PC-9 (cell line): ENCODE results near the gene GUSB. TPM values are rescaled to one million over a fixed set of nuclear protein-coding genes. Genes with fewer than 3 reads are reported as not detected.
"Not testable (repeated sequence)": the region's sequence is repeated elsewhere in the genome, so short reads cannot be mapped to it uniquely, and the experiment has no call there.

Experiments used
- BruUV-seq: library from RNA; stranded (reverse); fragments of 400-500 nt; replicated peaks from 2 replicates; lab custom pipeline; 2021; lab: Mats Ljungman, UMichigan
- CTCF ChIA-PET: fragments of 300-600 bp; sonication (Branson Sonifier 250); formaldehyde crosslinking; loops from one replicate; lab custom pipeline; 2022; ENCODE audit warnings: antibody characterized with exemption; lab: Charles Lee
- POLR2A ChIA-PET: fragments of 300-600 bp; sonication (Branson Sonifier 250); formaldehyde crosslinking; loops from one replicate; lab custom pipeline; 2022; ENCODE audit warnings: antibody characterized with exemption; ENCODE audit not compliant: unreplicated experiment; lab: Charles Lee
- DNase-seq, 2 experiments: peaks; one replicate each; pipeline versions ENCODE4 v3.0.0 to v3.0.0-alpha.2; 2015 to 2022; ENCODE audit warnings: mixed read lengths in 1 of 2
- H2AFZ ChIP-seq: fragments of 200-600 bp; sonication (generic); 2 replicates; pipeline ENCODE4 v1.8.1; 2017; ENCODE audit warnings: antibody characterized with exemption
- H3F3A ChIP-seq: fragments of 200-600 bp; sonication (generic); 2 replicates; pipeline ENCODE4 v1.8.1; 2017; ENCODE audit warnings: antibody characterized with exemption, mild to moderate bottlenecking, low read depth; ENCODE audit not compliant: insufficient read depth
- H3K27ac ChIP-seq: fragments of 200-600 bp; sonication (generic); 2 replicates; pipeline ENCODE4 v1.6.1; 2016; ENCODE audit warnings: mixed run types
- H3K27me3 ChIP-seq: fragments of 200-600 bp; sonication (generic); 2 replicates; pipeline ENCODE4 v1.6.1; 2016; ENCODE audit warnings: low read depth, mixed run types; ENCODE audit not compliant: insufficient read depth
- H3K36me3 ChIP-seq: fragments of 200-600 bp; sonication (generic); 2 replicates; pipeline ENCODE4 v1.6.1; 2016; ENCODE audit warnings: low read depth, mixed run types
- H3K4me1 ChIP-seq: fragments of 200-600 bp; sonication (generic); replicated peaks from 2 replicates; pipeline ENCODE4 v1.6.1; 2016; ENCODE audit warnings: mixed run types; ENCODE audit not compliant: insufficient read depth
- H3K4me2 ChIP-seq: fragments of 200-600 bp; sonication (generic); 2 replicates; pipeline ENCODE4 v1.6.1; 2017; ENCODE audit warnings: mixed run types
- H3K4me3 ChIP-seq: fragments of 200-600 bp; sonication (generic); 2 replicates; pipeline ENCODE4 v1.6.1; 2016; ENCODE audit warnings: mixed run types
- H3K79me2 ChIP-seq: fragments of 200-600 bp; sonication (generic); 2 replicates; pipeline ENCODE4 v1.6.1; 2017; ENCODE audit warnings: low read depth, mixed run types
- H3K9me2 ChIP-seq: fragments of 200-600 bp; sonication (generic); 2 replicates; pipeline ENCODE4 v1.8.1; 2017; ENCODE audit warnings: mild to moderate bottlenecking; ENCODE audit not compliant: insufficient read depth
- H3K9me3 ChIP-seq: fragments of 200-600 bp; sonication (generic); 2 replicates; pipeline ENCODE4 v1.8.1; 2016; ENCODE audit warnings: low read depth; ENCODE audit not compliant: insufficient read depth
- H4K20me1 ChIP-seq: fragments of 200-600 bp; sonication (generic); 2 replicates; pipeline ENCODE4 v1.8.1; 2017; ENCODE audit not compliant: insufficient read depth
- EZH2 ChIP-seq: fragments of 200-600 bp; sonication (generic); IDR thresholded peaks from 2 replicates; pipeline ENCODE4 v1.8.0; 2017; ENCODE audit warnings: antibody characterized with exemption, low read depth
- intact Hi-C: fragments of 100-400 bp; cut with micrococcal nuclease; formaldehyde crosslinking; loops from one replicate; pipeline ENCODE4 v1.10.0; 2022; ENCODE audit not compliant: unreplicated experiment
- total RNA-seq: library from RNA; stranded (reverse); gene quantifications from 2 replicates; pipeline ENCODE4 v1.2.3, GENCODE V29; 2021
- TF ChIP-seq, protein P1 (sequence below): fragments of 200-600 bp; sonication (generic); conservative IDR thresholded peaks from 2 replicates; pipeline ENCODE4 v1.6.1; 2017; ENCODE audit warnings: mixed run types, antibody characterized with exemption, mild to moderate bottlenecking, moderate library complexity

Gene GUSB
- total RNA-seq, 1 experiment from 2014 or later: 59.8 TPM

DNA sequence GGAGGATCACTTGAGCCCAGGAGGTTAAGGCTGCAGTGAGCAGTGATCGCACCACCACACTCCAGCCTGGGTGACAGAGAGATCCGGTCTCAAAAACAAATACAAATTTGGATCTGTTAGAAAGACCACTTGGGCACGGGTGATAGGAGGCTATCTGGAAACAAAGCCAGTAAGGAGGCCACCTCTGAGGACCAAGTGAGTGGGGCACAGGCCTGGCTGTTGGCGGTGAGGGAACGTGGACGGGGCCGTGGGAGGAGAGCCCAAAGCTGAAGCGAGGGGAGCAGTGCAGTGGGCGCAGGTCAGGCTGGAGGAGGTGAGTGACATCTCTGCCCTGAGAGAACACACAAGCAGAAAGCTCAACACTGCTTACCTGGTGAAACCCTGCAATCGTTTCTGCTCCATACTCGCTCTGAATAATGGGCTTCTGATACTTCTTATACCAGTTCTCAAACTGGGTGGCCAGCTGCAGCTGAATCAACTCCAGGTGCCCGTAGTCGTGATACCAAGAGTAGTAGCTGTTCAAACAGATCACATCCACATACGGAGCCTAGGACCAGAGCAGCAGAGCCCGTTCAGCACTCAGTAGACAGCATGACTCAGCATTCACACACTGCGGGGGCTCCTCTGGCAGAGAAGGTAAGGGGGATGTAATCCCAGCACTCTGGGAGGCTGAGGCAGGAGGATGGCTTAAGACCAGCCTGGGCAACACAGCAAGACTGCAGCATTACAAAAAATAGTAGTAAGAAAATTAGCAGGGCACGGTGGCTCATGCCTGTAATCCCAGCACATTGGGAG, 14.5 kb downstream of the GUSB start:
- H3K9me3 ChIP-seq: no peaks in the 10 kb centered on the region
- H3K79me2 ChIP-seq: no peaks in the 10 kb centered on the region
- no TSS peak for BruUV-seq
- no peaks in the 10 kb centered on the region for H4K20me1 ChIP-seq
- H3F3A ChIP-seq: no peaks in the 10 kb centered on the region
- no peak for DNase-seq
- H3K4me3 ChIP-seq: no peak overlapping the region
- CTCF ChIA-PET: no interaction called here
- H3K4me1 ChIP-seq: no peaks in the 10 kb centered on the region
- POLR2A ChIA-PET: no interaction called here
- no peak overlapping the region for H2AFZ ChIP-seq
- H3K27ac ChIP-seq: no peak overlapping the region
- TF ChIP-seq, protein P1, sequence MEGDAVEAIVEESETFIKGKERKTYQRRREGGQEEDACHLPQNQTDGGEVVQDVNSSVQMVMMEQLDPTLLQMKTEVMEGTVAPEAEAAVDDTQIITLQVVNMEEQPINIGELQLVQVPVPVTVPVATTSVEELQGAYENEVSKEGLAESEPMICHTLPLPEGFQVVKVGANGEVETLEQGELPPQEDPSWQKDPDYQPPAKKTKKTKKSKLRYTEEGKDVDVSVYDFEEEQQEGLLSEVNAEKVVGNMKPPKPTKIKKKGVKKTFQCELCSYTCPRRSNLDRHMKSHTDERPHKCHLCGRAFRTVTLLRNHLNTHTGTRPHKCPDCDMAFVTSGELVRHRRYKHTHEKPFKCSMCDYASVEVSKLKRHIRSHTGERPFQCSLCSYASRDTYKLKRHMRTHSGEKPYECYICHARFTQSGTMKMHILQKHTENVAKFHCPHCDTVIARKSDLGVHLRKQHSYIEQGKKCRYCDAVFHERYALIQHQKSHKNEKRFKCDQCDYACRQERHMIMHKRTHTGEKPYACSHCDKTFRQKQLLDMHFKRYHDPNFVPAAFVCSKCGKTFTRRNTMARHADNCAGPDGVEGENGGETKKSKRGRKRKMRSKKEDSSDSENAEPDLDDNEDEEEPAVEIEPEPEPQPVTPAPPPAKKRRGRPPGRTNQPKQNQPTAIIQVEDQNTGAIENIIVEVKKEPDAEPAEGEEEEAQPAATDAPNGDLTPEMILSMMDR: no peak
- no peak for TF ChIP-seq EZH2
- no peaks in the 10 kb centered on the region for H3K9me2 ChIP-seq
- intact Hi-C loops: no loop called here
- peaks cover 14% of the 10 kb centered on the region; the same call in 1 of the 2 replicates for H3K36me3 ChIP-seq
- H3K4me2 ChIP-seq: no peak overlapping the region
- no peaks in the 10 kb centered on the region for H3K27me3 ChIP-seq

DNA sequence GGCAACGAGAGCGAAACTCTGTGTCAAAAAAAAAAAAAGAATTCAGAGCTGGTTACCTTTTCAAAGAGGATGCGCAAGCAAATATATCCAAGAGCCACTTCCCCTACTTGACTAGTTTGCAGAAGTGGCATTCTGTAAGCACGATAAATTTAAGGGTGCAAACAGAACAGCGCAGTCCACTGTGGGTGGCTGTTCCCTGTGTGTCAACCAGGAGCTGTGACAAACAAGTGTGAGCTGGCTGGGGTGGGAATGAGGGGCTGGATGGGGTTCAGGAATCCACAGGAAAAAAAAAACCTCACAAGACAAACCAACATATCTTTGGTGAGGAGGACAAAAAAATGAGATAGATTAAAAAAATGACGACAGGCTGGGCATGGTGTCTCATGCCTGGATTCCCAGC, 15.9 kb downstream of the GUSB start:
- H3K9me3 ChIP-seq: no peaks in the 10 kb centered on the region
- CTCF ChIA-PET: no interaction called here
- no peaks in the 10 kb centered on the region for H3K79me2 ChIP-seq
- POLR2A ChIA-PET: no interaction called here
- no peak overlapping the region for H3K27ac ChIP-seq
- no peak for TF ChIP-seq EZH2
- TF ChIP-seq, protein P1: no peak
- H4K20me1 ChIP-seq: no peaks in the 10 kb centered on the region
- H3K9me2 ChIP-seq: no peaks in the 10 kb centered on the region
- H3K4me1 ChIP-seq: no peaks in the 10 kb centered on the region
- intact Hi-C loops: no loop called here
- peaks cover 14% of the 10 kb centered on the region; the same call in 1 of the 2 replicates for H3K36me3 ChIP-seq
- H3F3A ChIP-seq: no peaks in the 10 kb centered on the region
- no peak overlapping the region for H2AFZ ChIP-seq
- H3K4me2 ChIP-seq: no peak overlapping the region
- no peak for DNase-seq
- no peak overlapping the region for H3K4me3 ChIP-seq
- H3K27me3 ChIP-seq: no peaks in the 10 kb centered on the region
- no TSS peak for BruUV-seq

DNA sequence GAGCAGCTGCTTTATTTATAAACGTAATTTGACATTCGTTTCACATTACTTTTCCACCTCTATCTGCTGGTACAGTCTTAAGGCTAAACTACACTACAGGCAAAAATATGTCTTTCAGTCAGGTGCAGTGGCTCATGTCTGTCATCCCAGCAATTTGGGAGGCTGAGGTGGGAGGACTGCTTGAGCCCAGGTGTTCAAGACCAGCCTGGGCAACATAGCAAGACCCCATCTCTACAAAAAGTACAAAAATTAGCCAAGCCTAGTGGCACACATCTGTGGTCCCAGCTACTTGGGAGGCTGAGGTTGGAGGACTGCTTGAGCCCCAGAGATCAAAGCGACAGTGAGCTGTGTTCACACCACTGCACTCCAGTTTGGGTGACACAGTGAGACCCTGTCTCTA, 17.3 kb downstream of the GUSB start:
- POLR2A ChIA-PET, H3K27ac ChIP-seq, H3F3A ChIP-seq, H3K4me3 ChIP-seq, H3K79me2 ChIP-seq, H2AFZ ChIP-seq, H3K27me3 ChIP-seq, H3K9me2 ChIP-seq, CTCF ChIA-PET, DNase-seq, intact Hi-C loops, H3K9me3 ChIP-seq, BruUV-seq, H4K20me1 ChIP-seq, H3K4me1 ChIP-seq, H3K4me2 ChIP-seq: not testable (repeated sequence)
- peaks cover 24% of the 10 kb centered on the region for H3K36me3 ChIP-seq
